IMR-90 (cell line): ENCODE results near the gene SMARCD1. TPM values are rescaled to one million over a fixed set of nuclear protein-coding genes. Genes with fewer than 3 reads are reported as not detected.

ENCODE experiments used
- polyA plus RNA-seq, 3 experiments: library from polyadenylated mRNA; depleted of rRNA; stranded (reverse); fragments of >200 nt; gene quantifications; 2 replicates each; pipeline ENCODE4 v1.2.3, GENCODE V29; 2012; ENCODE audit warnings: low replicate concordance in 1 of 3
- total RNA-seq: library from RNA; depleted of rRNA; stranded (reverse); fragments of >200 nt; gene quantifications from 2 replicates; pipeline ENCODE4 v1.2.3, GENCODE V29; 2012; rRNA removed

The SMARCD1 gene
- total and polyA plus RNA-seq, 2 of the 4 experiments (the other 2 are of a cell fraction) = 28.1 to 47.9 TPM

Other genes starting within 250 kb of the SMARCD1 start
- gene BCDIN3D, start 242.2 kb upstream of the SMARCD1 start, total RNA-seq = 2.3 and 2.5 TPM in 2 replicates
- gene BCDIN3D, start 242.2 kb upstream of the SMARCD1 start, polyA plus RNA-seq (2012; rRNA removed) = 1.7 and 2.3 TPM in 2 replicates
- 0.72 and 0.83 TPM in 2 replicates for gene FAIM2, start 181.4 kb upstream of the SMARCD1 start, total RNA-seq
- 5.0 and 5.3 TPM in 2 replicates for gene FAIM2, start 181.4 kb upstream of the SMARCD1 start, polyA plus RNA-seq (2012; rRNA removed)
- gene AQP2, start 134.6 kb upstream of the SMARCD1 start, total RNA-seq = not detected in 2 replicates
- gene AQP2, start 134.6 kb upstream of the SMARCD1 start, polyA plus RNA-seq (2012; rRNA removed) = not detected in 2 replicates
- gene AQP5, start 123.5 kb upstream of the SMARCD1 start, total RNA-seq = not detected in 2 replicates
- not detected in 2 replicates for gene AQP5, start 123.5 kb upstream of the SMARCD1 start, polyA plus RNA-seq (2012; rRNA removed)
- not detected in 2 replicates for gene AQP6, start 112.4 kb upstream of the SMARCD1 start, total RNA-seq
- not detected in 2 replicates for gene AQP6, start 112.4 kb upstream of the SMARCD1 start, polyA plus RNA-seq (2012; rRNA removed)
- gene RACGAP1, start 59.8 kb upstream of the SMARCD1 start, total RNA-seq = 93.9 and 110 TPM in 2 replicates
- gene RACGAP1, start 59.8 kb upstream of the SMARCD1 start, polyA plus RNA-seq (2012; rRNA removed) = 29.5 and 37.9 TPM in 2 replicates
- gene ASIC1, start 27.7 kb upstream of the SMARCD1 start, total RNA-seq = 1.4 and 1.6 TPM in 2 replicates
- 9.5 and 9.9 TPM in 2 replicates for gene ASIC1, start 27.7 kb upstream of the SMARCD1 start, polyA plus RNA-seq (2012; rRNA removed)
- 0.18 TPM in 1 of 2 replicates, not detected in the other for gene GPD1, start 18.7 kb downstream of the SMARCD1 start, total RNA-seq
- 0.05 and 0.06 TPM in 2 replicates for gene GPD1, start 18.7 kb downstream of the SMARCD1 start, polyA plus RNA-seq (2012; rRNA removed)
- gene COX14, start 26.9 kb downstream of the SMARCD1 start, total RNA-seq = 30.0 and 30.8 TPM in 2 replicates
- 81.8 and 98.5 TPM in 2 replicates for gene COX14, start 26.9 kb downstream of the SMARCD1 start, polyA plus RNA-seq (2012; rRNA removed)
- gene CERS5, start 82.0 kb downstream of the SMARCD1 start, total RNA-seq = 40.3 and 47.5 TPM in 2 replicates
- 58.7 and 60.3 TPM in 2 replicates for gene CERS5, start 82.0 kb downstream of the SMARCD1 start, polyA plus RNA-seq (2012; rRNA removed)
- gene LIMA1, start 198.2 kb downstream of the SMARCD1 start, total RNA-seq = 163 and 183 TPM in 2 replicates
- 111 and 126 TPM in 2 replicates for gene LIMA1, start 198.2 kb downstream of the SMARCD1 start, polyA plus RNA-seq (2012; rRNA removed)